CD14-positive monocyte (primary cell): ENCODE results near the gene RPS21. TPM values are rescaled to one million over a fixed set of nuclear protein-coding genes. Genes with fewer than 3 reads are reported as not detected.

Experiments used
- DNase-seq, 3 donors: peaks; one replicate each; pipeline ENCODE4 v3.0.0-alpha.2; 2011 to 2022
- H2AFZ ChIP-seq: 2 replicates; pipeline ENCODE4 v1.6.0; 2012; ENCODE audit warnings: mild to moderate bottlenecking, low read depth, low read length, inconsistent platforms; ENCODE audit not compliant: insufficient read depth, poor library complexity, severe bottlenecking
- H3K27ac ChIP-seq, 2 donors: 1 replicate in 1 of 2; 2 replicates in 1 of 2; pipeline ENCODE4 v1.5.1; 2012 to 2013; ENCODE audit warnings: low read length in 2 of 2, control low read depth in 1 of 2, inconsistent platforms in 1 of 2, low read depth in 1 of 2, mild to moderate bottlenecking in 1 of 2
- H3K27me3 ChIP-seq, 2 donors: one replicate each; pipeline versions ENCODE4 v1.6.0 to v1.6.1; 2011 to 2013; ENCODE audit warnings: low read length in 2 of 2; ENCODE audit not compliant: control insufficient read depth in 2 of 2, insufficient read depth in 2 of 2
- H3K36me3 ChIP-seq, 2 donors: replicated peaks in 1 of 2; 1 replicate in 1 of 2; 2 replicates in 1 of 2; pipeline versions ENCODE4 v1.5.1 to v1.6.1; 2012 to 2013; ENCODE audit warnings: low read length in 2 of 2, control low read depth in 1 of 2, inconsistent platforms in 1 of 2, mild to moderate bottlenecking in 1 of 2; ENCODE audit not compliant: insufficient read depth in 2 of 2, control insufficient read depth in 1 of 2
- H3K4me1 ChIP-seq, 2 donors: 1 replicate in 1 of 2; 2 replicates in 1 of 2; pipeline versions ENCODE4 v1.5.1 to v1.6.1; 2012 to 2013; ENCODE audit warnings: low read length in 2 of 2, control low read depth in 1 of 2, inconsistent platforms in 1 of 2, mild to moderate bottlenecking in 1 of 2, moderate library complexity in 1 of 2; ENCODE audit not compliant: insufficient read depth in 2 of 2, control insufficient read depth in 1 of 2
- H3K4me2 ChIP-seq: replicated peaks from 2 replicates; pipeline ENCODE3; 2012; ENCODE audit warnings: low read length, moderate library complexity, mild to moderate bottlenecking; ENCODE audit not compliant: poor library complexity, severe bottlenecking; ENCODE audit errors: extremely low read depth
- H3K4me3 ChIP-seq, 3 experiments: fragments of 200-600 bp in 1 of 3; sonication (generic) in 1 of 3; replicated peaks in 1 of 3; 1 replicate in 2 of 3; 2 replicates in 1 of 3; pipeline ENCODE4 v1.5.1; 2011 to 2013; ENCODE audit warnings: low read length in 3 of 3, mild to moderate bottlenecking in 3 of 3, control low read depth in 2 of 3, low read depth in 2 of 3, inconsistent platforms in 1 of 3, moderate library complexity in 1 of 3
- H3K79me2 ChIP-seq: 2 replicates; pipeline ENCODE4 v1.6.0; 2012; ENCODE audit warnings: mild to moderate bottlenecking, control low read depth, inconsistent platforms, low read length, moderate library complexity; ENCODE audit not compliant: insufficient read depth
- H3K9ac ChIP-seq: 2 replicates; pipeline ENCODE4 v1.6.0; 2017; ENCODE audit warnings: low read length, mild to moderate bottlenecking; ENCODE audit not compliant: insufficient read depth, poor library complexity, severe bottlenecking
- H3K9me3 ChIP-seq, 2 donors: replicated peaks in 1 of 2; 1 replicate in 1 of 2; 2 replicates in 1 of 2; pipeline versions ENCODE4 v1.5.1 to v1.6.1; 2012 to 2013; ENCODE audit warnings: low read length in 2 of 2, control low read depth in 1 of 2; ENCODE audit not compliant: control insufficient read depth in 1 of 2, insufficient read depth in 1 of 2
- H4K20me1 ChIP-seq: 2 replicates; pipeline ENCODE4 v1.6.0; 2012; ENCODE audit warnings: mild to moderate bottlenecking, low read length, control low read depth, moderate library complexity; ENCODE audit not compliant: insufficient read depth
- H3K27ac Mint-ChIP-seq, 7 donors: one replicate each; pipeline ENCODE4 v1.8.0; 2020; ENCODE audit warnings: mild to moderate bottlenecking in 7 of 7, mixed read lengths in 7 of 7, moderate library complexity in 6 of 7, inconsistent platforms in 2 of 7
- H3K27me3 Mint-ChIP-seq, 3 donors: one replicate each; pipeline ENCODE4 v1.8.0; 2021 to 2022; ENCODE audit warnings: low read depth in 3 of 3, mild to moderate bottlenecking in 3 of 3, mixed read lengths in 3 of 3, moderate library complexity in 3 of 3, inconsistent platforms in 1 of 3
- H3K36me3 Mint-ChIP-seq, 2 donors: one replicate each; pipeline ENCODE4 v1.8.0; 2020; ENCODE audit warnings: mixed read lengths in 2 of 2, inconsistent platforms in 1 of 2, mild to moderate bottlenecking in 1 of 2
- H3K4me1 Mint-ChIP-seq: one replicate; pipeline ENCODE4 v1.8.0; 2020; ENCODE audit warnings: mild to moderate bottlenecking, mixed read lengths
- H3K4me3 Mint-ChIP-seq, 2 donors: one replicate each; pipeline ENCODE4 v1.8.0; 2020; ENCODE audit warnings: mild to moderate bottlenecking in 2 of 2, mixed read lengths in 2 of 2, moderate library complexity in 1 of 2
- H3K9me3 Mint-ChIP-seq, 7 donors: one replicate each; pipeline ENCODE4 v1.8.0; 2020 to 2022; ENCODE audit warnings: mixed read lengths in 7 of 7, mild to moderate bottlenecking in 6 of 7, moderate library complexity in 6 of 7, inconsistent platforms in 2 of 7
- WGBS: methylation state at CpG from one replicate; pipeline ENCODE4 v1.1.5; 2013; ENCODE audit warnings: missing lambda C conversion rate; ENCODE audit not compliant: insufficient coverage; 5-methylcytosine and 5-hydroxymethylcytosine counted together
- intact Hi-C, 2 donors: fragments of 100-400 bp; cut with micrococcal nuclease; formaldehyde crosslinking; loops; one replicate each; pipeline versions ENCODE4 v1.15.0 to v1.15.1; 2023
- polyA plus RNA-seq, 3 donors: library from polyadenylated mRNA; depleted of rRNA in 1 of 3; unstranded in 2 of 3; stranded (reverse) in 1 of 3; fragments of 300-500 nt in 2 of 3; fragments of >200 nt in 1 of 3; fragmentation: Illumina TruSeq in 2 of 3; gene quantifications; 1 replicate in 2 of 3; 2 replicates in 1 of 3; pipeline ENCODE4 v1.2.3, GENCODE V29; 2012 to 2021
- TF ChIP-seq, protein P1 (sequence below): fragments of 200-600 bp; IDR thresholded peaks from one replicate; pipeline ENCODE4 v1.8.0; 2022; ENCODE audit warnings: antibody characterized with exemption, mild to moderate bottlenecking

The RPS21 gene
- polyA plus RNA-seq, 3 donors: 799 to 6,263 (median 968) TPM

DNA sequence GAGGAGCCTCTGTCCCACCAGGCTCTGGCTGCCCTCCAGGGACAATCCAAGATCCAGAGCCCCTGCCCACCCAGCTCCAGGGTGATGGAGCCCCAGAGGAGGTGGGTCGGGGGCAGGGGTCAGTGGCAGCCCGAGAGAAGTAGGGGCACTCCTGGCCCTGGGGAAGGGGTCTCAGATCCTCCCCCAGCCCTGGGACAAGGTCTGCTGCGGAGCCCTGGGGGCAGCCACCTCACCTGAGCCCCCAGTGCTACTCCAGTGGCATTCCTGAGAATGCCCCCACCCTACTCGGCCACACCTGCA is 17.1 kb upstream of the RPS21 start:
- TF ChIP-seq, protein P1, sequence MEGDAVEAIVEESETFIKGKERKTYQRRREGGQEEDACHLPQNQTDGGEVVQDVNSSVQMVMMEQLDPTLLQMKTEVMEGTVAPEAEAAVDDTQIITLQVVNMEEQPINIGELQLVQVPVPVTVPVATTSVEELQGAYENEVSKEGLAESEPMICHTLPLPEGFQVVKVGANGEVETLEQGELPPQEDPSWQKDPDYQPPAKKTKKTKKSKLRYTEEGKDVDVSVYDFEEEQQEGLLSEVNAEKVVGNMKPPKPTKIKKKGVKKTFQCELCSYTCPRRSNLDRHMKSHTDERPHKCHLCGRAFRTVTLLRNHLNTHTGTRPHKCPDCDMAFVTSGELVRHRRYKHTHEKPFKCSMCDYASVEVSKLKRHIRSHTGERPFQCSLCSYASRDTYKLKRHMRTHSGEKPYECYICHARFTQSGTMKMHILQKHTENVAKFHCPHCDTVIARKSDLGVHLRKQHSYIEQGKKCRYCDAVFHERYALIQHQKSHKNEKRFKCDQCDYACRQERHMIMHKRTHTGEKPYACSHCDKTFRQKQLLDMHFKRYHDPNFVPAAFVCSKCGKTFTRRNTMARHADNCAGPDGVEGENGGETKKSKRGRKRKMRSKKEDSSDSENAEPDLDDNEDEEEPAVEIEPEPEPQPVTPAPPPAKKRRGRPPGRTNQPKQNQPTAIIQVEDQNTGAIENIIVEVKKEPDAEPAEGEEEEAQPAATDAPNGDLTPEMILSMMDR: no peak
- no peak overlapping the region for H3K27ac ChIP-seq
- H3K27me3 Mint-ChIP-seq: peaks cover 38 to 71% (median 53%) of the 10 kb centered on the region in 3 donors
- H3K9me3 ChIP-seq: peaks cover 0 to 3% of the 10 kb centered on the region in 2 donors
- H3K9ac ChIP-seq: no peak overlapping the region
- peaks cover 11% of the 10 kb centered on the region for H3K4me1 Mint-ChIP-seq
- no peak overlapping the region for H3K27ac Mint-ChIP-seq
- H3K4me3 Mint-ChIP-seq: peak overlapping the region in 1 of 2 donors; percentile 75
- H3K79me2 ChIP-seq: no peaks in the 10 kb centered on the region
- peaks cover 11 to 22% of the 10 kb centered on the region in 2 donors for H3K4me1 ChIP-seq
- H3K4me2 ChIP-seq: no peak overlapping the region
- intact Hi-C loops: no loop called here
- no peaks in the 10 kb centered on the region for H4K20me1 ChIP-seq
- no peak overlapping the region for H3K4me3 ChIP-seq
- 69% methylated on average over 3 of the region's 4 CpGs for WGBS
- H2AFZ ChIP-seq: no peak overlapping the region
- H3K9me3 Mint-ChIP-seq: peaks cover 0 to 10% (median 2%) of the 10 kb centered on the region in 7 donors
- H3K36me3 ChIP-seq: no peaks in the 10 kb centered on the region
- DNase-seq: no peak
- H3K27me3 ChIP-seq: peaks cover 25 to 59% of the 10 kb centered on the region in 2 donors
- no peaks in the 10 kb centered on the region for H3K36me3 Mint-ChIP-seq

DNA sequence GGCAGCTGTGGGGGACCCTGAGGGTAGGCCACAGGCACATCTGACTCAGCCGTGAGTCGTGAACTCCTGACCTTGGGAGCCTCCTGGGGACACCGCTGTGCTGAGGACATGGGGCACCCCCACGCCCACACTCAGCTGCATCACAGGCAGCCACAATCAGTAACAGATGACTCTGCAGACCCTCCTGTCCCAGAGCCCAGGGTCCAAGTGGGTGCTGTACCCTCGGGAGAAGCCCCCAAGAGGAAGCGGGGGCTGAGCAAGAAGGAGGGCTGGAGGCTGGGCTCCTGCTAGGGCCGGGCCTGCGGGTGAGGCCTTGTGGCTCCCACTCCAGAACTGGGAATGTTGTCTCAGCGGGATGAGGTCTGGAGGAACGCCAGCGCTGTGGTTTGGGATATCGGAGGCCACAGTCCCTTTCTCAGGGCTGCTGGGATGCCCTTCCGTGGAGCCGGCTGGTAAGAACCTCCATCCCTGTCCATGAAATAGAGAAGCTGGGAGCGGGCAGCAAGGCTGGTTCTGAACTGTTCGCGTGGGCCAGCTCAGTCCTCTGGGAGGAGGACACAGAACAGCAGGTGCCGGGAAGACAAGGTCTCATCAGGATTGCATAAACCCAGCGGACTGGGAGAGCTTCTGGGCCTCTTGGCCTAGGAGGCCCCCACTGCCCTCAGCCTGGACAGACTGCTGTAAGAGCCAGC is 16.6 kb upstream of the RPS21 start:
- Histone ChIP-seq H3K4me1 (peaks cover 11 to 22% of the 10 kb centered on the region in 2 donors), H3K4me3 (no peak overlapping the region), H4K20me1 (no peaks in the 10 kb centered on the region), H3K36me3 (no peaks in the 10 kb centered on the region), H3K9ac (no peak overlapping the region), H3K9me3 (peaks cover 0 to 3% of the 10 kb centered on the region in 2 donors), H3K4me2 (no peak overlapping the region), H3K27me3 (peaks cover 25 to 54% of the 10 kb centered on the region in 2 donors), H3K27ac (no peak overlapping the region), H3K79me2 (no peaks in the 10 kb centered on the region), H2AFZ (no peak overlapping the region)
- Mint-ChIP-seq H3K9me3 (peaks cover 0 to 10% (median 2%) of the 10 kb centered on the region in 7 donors), H3K4me3 (no peak overlapping the region), H3K4me1 (peaks cover 11% of the 10 kb centered on the region), H3K36me3 (no peaks in the 10 kb centered on the region), H3K27ac (peak overlapping the region in 1 of 7 donors; percentile 31), H3K27me3 (peaks cover 34 to 66% (median 48%) of the 10 kb centered on the region in 3 donors)
- DNase-seq: no peak
- TF ChIP-seq, protein P1: no peak
- intact Hi-C loops: no loop called here
- 83% methylated on average over 19 of the region's 19 CpGs for WGBS
